Mesenchymal stem cell (in vitro differentiated cells and primary cell): ENCODE data around the gene MBTPS1.

ENCODE experiments used
- DNase-seq: peaks from one replicate; pipeline ENCODE4 v3.0.0-alpha.2; 2013
- H2AFZ ChIP-seq: one replicate; pipeline ENCODE4 v1.6.1; 2013; ENCODE audit warnings: low read depth, mild to moderate bottlenecking, control low read depth, inconsistent platforms, low read length, moderate library complexity
- H2AK5ac ChIP-seq: 2 replicates; pipeline ENCODE4 v1.6.1; 2013; ENCODE audit warnings: low read length, moderate library complexity, mild to moderate bottlenecking, inconsistent platforms; ENCODE audit not compliant: severe bottlenecking
- H2BK120ac ChIP-seq: one replicate; pipeline ENCODE4 v1.6.1; 2013; ENCODE audit warnings: low read depth, mild to moderate bottlenecking, inconsistent platforms, low read length, moderate library complexity
- H2BK12ac ChIP-seq, 2 experiments: one replicate each; pipeline ENCODE4 v1.6.1; 2013; ENCODE audit warnings: inconsistent platforms in 2 of 2, low read length in 2 of 2, mild to moderate bottlenecking in 2 of 2, moderate library complexity in 2 of 2, control low read depth in 1 of 2
- H2BK15ac ChIP-seq: one replicate; pipeline ENCODE4 v1.6.1; 2013; ENCODE audit warnings: mild to moderate bottlenecking, low read depth, inconsistent platforms; ENCODE audit not compliant: poor library complexity, severe bottlenecking
- H2BK5ac ChIP-seq: 2 replicates; pipeline ENCODE4 v1.6.1; 2013; ENCODE audit warnings: low read depth, mild to moderate bottlenecking, low read length, control low read depth, inconsistent platforms; ENCODE audit not compliant: poor library complexity, severe bottlenecking
- H3K14ac ChIP-seq, 2 experiments: one replicate each; pipeline ENCODE4 v1.6.1; 2013; ENCODE audit warnings: inconsistent platforms in 2 of 2, low read length in 2 of 2, control low read depth in 1 of 2, mild to moderate bottlenecking in 1 of 2, moderate library complexity in 1 of 2
- H3K18ac ChIP-seq, 2 experiments: one replicate each; pipeline ENCODE4 v1.6.1; 2013; ENCODE audit warnings: inconsistent platforms in 2 of 2, low read length in 2 of 2, control low read depth in 1 of 2, low read depth in 1 of 2, mild to moderate bottlenecking in 1 of 2
- H3K23ac ChIP-seq, 2 experiments: one replicate each; pipeline ENCODE4 v1.6.1; 2013; ENCODE audit warnings: inconsistent platforms in 2 of 2, low read length in 2 of 2, mild to moderate bottlenecking in 2 of 2, moderate library complexity in 2 of 2, control low read depth in 1 of 2
- H3K27ac ChIP-seq: 2 replicates; pipeline ENCODE4 v1.5.1; 2013; ENCODE audit warnings: mild to moderate bottlenecking, moderate library complexity, low read length, control low read depth, inconsistent platforms; ENCODE audit not compliant: poor library complexity, severe bottlenecking
- H3K27me3 ChIP-seq, 2 experiments: 2 replicates each; pipeline versions ENCODE4 v1.6.1 to v1.7.0; 2013; ENCODE audit warnings: low read length in 2 of 2, mild to moderate bottlenecking in 2 of 2, moderate library complexity in 2 of 2, control low read depth in 1 of 2, inconsistent platforms in 1 of 2; ENCODE audit not compliant: control insufficient read depth in 1 of 2, insufficient read depth in 1 of 2
- H3K36me3 ChIP-seq, 2 experiments: 2 replicates each; pipeline versions ENCODE4 v1.6.1 to v1.7.0; 2013; ENCODE audit warnings: low read length in 2 of 2, control low read depth in 1 of 2, inconsistent platforms in 1 of 2, low read depth in 1 of 2, mild to moderate bottlenecking in 1 of 2; ENCODE audit not compliant: insufficient read depth in 2 of 2, control insufficient read depth in 1 of 2
- H3K4ac ChIP-seq, 2 experiments: one replicate each; pipeline ENCODE4 v1.6.1; 2013; ENCODE audit warnings: inconsistent platforms in 2 of 2, low read length in 2 of 2, mild to moderate bottlenecking in 2 of 2, moderate library complexity in 2 of 2, control low read depth in 1 of 2, low read depth in 1 of 2
- H3K4me1 ChIP-seq: 2 replicates; pipeline ENCODE4 v1.6.1; 2013; ENCODE audit warnings: low read depth, low read length, control low read depth; ENCODE audit not compliant: control insufficient read depth, insufficient read depth
- H3K4me2 ChIP-seq: 2 replicates; pipeline ENCODE4 v1.6.1; 2013; ENCODE audit warnings: low read length, mild to moderate bottlenecking, inconsistent platforms; ENCODE audit not compliant: poor library complexity, severe bottlenecking
- H3K4me3 ChIP-seq, 2 experiments: 2 replicates each; pipeline versions ENCODE4 v1.5.1 to v1.7.0; 2013; ENCODE audit warnings: low read length in 2 of 2, mild to moderate bottlenecking in 2 of 2, control low read depth in 1 of 2, low read depth in 1 of 2; ENCODE audit not compliant: insufficient read depth in 1 of 2
- H3K79me1 ChIP-seq: replicated peaks from 2 replicates; pipeline ENCODE4 v1.6.1; 2013; ENCODE audit warnings: mild to moderate bottlenecking, control low read depth, low read length, inconsistent platforms; ENCODE audit not compliant: poor library complexity, severe bottlenecking
- H3K9ac ChIP-seq: 2 replicates; pipeline ENCODE4 v1.7.0; 2013; ENCODE audit warnings: mild to moderate bottlenecking, low read length, moderate library complexity
- H3K9me3 ChIP-seq: 2 replicates; pipeline ENCODE4 v1.7.0; 2013; ENCODE audit warnings: mild to moderate bottlenecking, low read length; ENCODE audit not compliant: control insufficient read depth
- H4K8ac ChIP-seq: one replicate; pipeline ENCODE4 v1.6.1; 2013; ENCODE audit warnings: inconsistent platforms, mild to moderate bottlenecking, low read length, moderate library complexity
- H4K91ac ChIP-seq: one replicate; pipeline ENCODE4 v1.6.1; 2013; ENCODE audit warnings: mild to moderate bottlenecking, low read length, inconsistent platforms
- WGBS: methylation state at CpG from one replicate; pipeline ENCODE4 v1.1.7; 2013; ENCODE audit warnings: mixed read lengths; 5-methylcytosine and 5-hydroxymethylcytosine counted together

MBTPS1 gene

GRCh38 chr16:84105948-84106740 lies 10.6 kb downstream of the MBTPS1 start:
- Histone ChIP-seq H3K36me3 (peaks cover 22 to 31% of the 10 kb centered on the region in 2 experiments), H2BK5ac (no peak overlapping the region), H3K9ac (no peak overlapping the region), H3K4ac (no peak overlapping the region), H4K91ac (no peak overlapping the region), H3K79me1 (peaks cover 31% of the 10 kb centered on the region), H3K27ac (no peak overlapping the region), H4K8ac (peak overlapping the region; percentile 27), H3K4me3 (no peak overlapping the region), H2AK5ac (no peak overlapping the region), H3K18ac (no peak overlapping the region), H3K27me3 (no peaks in the 10 kb centered on the region), H3K23ac (no peak overlapping the region), H3K14ac (no peak overlapping the region), H2BK12ac (no peak overlapping the region), H2AFZ (no peak overlapping the region), H3K9me3 (no peaks in the 10 kb centered on the region), H3K4me2 (no peak overlapping the region), H2BK120ac (no peak overlapping the region), H2BK15ac (no peak overlapping the region), H3K4me1 (peaks cover 4% of the 10 kb centered on the region)
- WGBS = 97% methylated on average over 12 of the region's 13 CpGs
- DNase-seq = no peak

GRCh38 chr16:84105301-84105815 lies 11.4 kb downstream of the MBTPS1 start:
- no peak for DNase-seq
- no peak overlapping the region for H4K91ac ChIP-seq
- WGBS = 93% methylated on average over 11 of the region's 12 CpGs

GRCh38 chr16:84104231-84104630 lies 12.5 kb downstream of the MBTPS1 start:
- no peak overlapping the region for H3K9ac ChIP-seq
- H3K4ac ChIP-seq = no peak overlapping the region
- H3K79me1 ChIP-seq = peaks cover 33% of the 10 kb centered on the region
- H3K27ac ChIP-seq = no peak overlapping the region
- no peak overlapping the region for H3K4me3 ChIP-seq
- H3K9me3 ChIP-seq = no peaks in the 10 kb centered on the region
- no peaks in the 10 kb centered on the region for H3K27me3 ChIP-seq
- H2AK5ac ChIP-seq = no peak overlapping the region
- H3K14ac ChIP-seq = no peak overlapping the region
- no peak overlapping the region for H2BK5ac ChIP-seq
- no peak overlapping the region for H4K8ac ChIP-seq
- no peak overlapping the region for H2BK15ac ChIP-seq
- H3K4me1 ChIP-seq = peaks cover 9% of the 10 kb centered on the region
- no peak overlapping the region for H3K4me2 ChIP-seq
- 97% methylated on average over 3 of the region's 3 CpGs for WGBS
- H3K23ac ChIP-seq = no peak overlapping the region
- DNase-seq = no peak
- H2BK12ac ChIP-seq = no peak overlapping the region
- H2AFZ ChIP-seq = no peak overlapping the region
- H3K36me3 ChIP-seq = peaks cover 22 to 25% of the 10 kb centered on the region in 2 experiments
- H3K18ac ChIP-seq = no peak overlapping the region
- no peak overlapping the region for H2BK120ac ChIP-seq
- no peak overlapping the region for H4K91ac ChIP-seq

More at GRCh38 chr16:84105301-84105815, 11.4 kb downstream of the MBTPS1 start:
- Histone ChIP-seq H4K8ac (no peak overlapping the region), H3K4ac (no peak overlapping the region), H2BK12ac (no peak overlapping the region), H3K23ac (no peak overlapping the region), H2BK5ac (no peak overlapping the region), H3K27ac (no peak overlapping the region), H3K14ac (no peak overlapping the region), H3K4me3 (no peak overlapping the region), H2BK15ac (no peak overlapping the region), H3K4me1 (peaks cover 4% of the 10 kb centered on the region), H2AK5ac (no peak overlapping the region), H2AFZ (no peak overlapping the region), H3K9ac (no peak overlapping the region), H3K79me1 (peaks cover 33% of the 10 kb centered on the region), H3K9me3 (no peaks in the 10 kb centered on the region), H3K36me3 (peaks cover 22 to 29% of the 10 kb centered on the region in 2 experiments), H3K4me2 (no peak overlapping the region), H3K27me3 (no peaks in the 10 kb centered on the region), H3K18ac (no peak overlapping the region), H2BK120ac (no peak overlapping the region)

- H2AFZ ChIP-seq = no peak overlapping the region
- no peak overlapping the region for H2BK15ac ChIP-seq
- no peak overlapping the region for H3K4ac ChIP-seq
- H2AK5ac ChIP-seq = no peak overlapping the region
- H2BK12ac ChIP-seq = no peak overlapping the region
- H3K4me1 ChIP-seq = peaks cover 9% of the 10 kb centered on the region
- no peak overlapping the region for H3K4me2 ChIP-seq
- no peak overlapping the region for H2BK5ac ChIP-seq
- H3K27me3 ChIP-seq = no peaks in the 10 kb centered on the region
- H3K23ac ChIP-seq = no peak overlapping the region
- H3K9ac ChIP-seq = peak overlapping the region; percentile 23
- H3K36me3 ChIP-seq = peaks cover 22 to 24% of the 10 kb centered on the region in 2 experiments
- H3K4me3 ChIP-seq = peak overlapping the region in 1 of 2 experiments; percentile 41
- no peak overlapping the region for H4K91ac ChIP-seq
- DNase-seq = no peak
- no peak overlapping the region for H3K14ac ChIP-seq
- WGBS = 83% methylated on average over 5 of the region's 5 CpGs
- no peaks in the 10 kb centered on the region for H3K9me3 ChIP-seq
- H4K8ac ChIP-seq = no peak overlapping the region
- no peak overlapping the region for H3K27ac ChIP-seq
- no peak overlapping the region for H2BK120ac ChIP-seq
- no peak overlapping the region for H3K18ac ChIP-seq
- peaks cover 31% of the 10 kb centered on the region for H3K79me1 ChIP-seq
Observed at GRCh38 chr16:84103678-84104077, 13.1 kb downstream of the MBTPS1 start.
